Measurements from ENCODE around the gene FNDC3B.
"Not testable (repeated sequence)": the region's sequence is repeated elsewhere in the genome, so short reads cannot be mapped to it uniquely, and the experiment has no call there.

Gene FNDC3B

DNA sequence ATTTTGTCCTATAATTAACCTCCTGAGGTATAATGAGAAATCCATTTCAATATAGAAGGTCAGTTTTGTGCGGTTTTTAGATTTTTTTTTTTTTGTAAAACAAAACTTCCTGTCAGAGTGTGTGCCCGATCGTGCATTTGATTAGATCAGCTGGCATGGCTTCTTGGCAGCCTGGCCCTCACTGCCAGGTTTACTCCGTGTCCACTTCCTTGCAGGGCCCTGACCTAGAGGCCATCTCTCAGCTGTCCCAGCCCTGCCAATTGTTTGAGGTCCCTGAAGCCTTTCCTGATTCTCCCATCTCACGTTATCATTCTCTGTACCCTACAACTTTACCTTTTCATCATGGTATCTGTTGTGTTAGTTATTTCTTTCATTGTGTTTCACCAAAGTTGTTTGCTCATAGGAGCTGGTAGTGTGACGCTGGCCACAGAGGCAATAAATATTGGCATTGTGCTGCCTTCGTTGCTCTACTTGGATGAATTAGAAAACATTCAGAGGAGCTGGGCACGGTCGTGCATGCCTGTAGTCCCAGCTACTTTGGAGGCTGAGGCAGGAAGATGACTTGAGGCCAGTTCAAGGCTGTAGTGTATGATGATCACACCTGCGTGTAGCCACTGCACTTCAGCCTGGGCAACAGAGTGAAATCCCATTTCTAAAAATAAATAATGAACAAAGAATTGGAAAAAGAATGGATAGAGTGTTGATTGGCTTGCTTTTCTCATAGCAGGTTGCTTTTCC lies 206.9 kb downstream of the FNDC3B start:
- DNase-seq: no peak

- DNase-seq: no peak
Observed at GRCh38 chr3:172247525-172248274, 208.3 kb downstream of the FNDC3B start.

GRCh38 chr3:172249039-172249438 lies 209.7 kb downstream of the FNDC3B start:
- DNase-seq: no peak

GRCh38 chr3:172251211-172251610 lies 211.8 kb downstream of the FNDC3B start:
- no peak for DNase-seq

DNA sequence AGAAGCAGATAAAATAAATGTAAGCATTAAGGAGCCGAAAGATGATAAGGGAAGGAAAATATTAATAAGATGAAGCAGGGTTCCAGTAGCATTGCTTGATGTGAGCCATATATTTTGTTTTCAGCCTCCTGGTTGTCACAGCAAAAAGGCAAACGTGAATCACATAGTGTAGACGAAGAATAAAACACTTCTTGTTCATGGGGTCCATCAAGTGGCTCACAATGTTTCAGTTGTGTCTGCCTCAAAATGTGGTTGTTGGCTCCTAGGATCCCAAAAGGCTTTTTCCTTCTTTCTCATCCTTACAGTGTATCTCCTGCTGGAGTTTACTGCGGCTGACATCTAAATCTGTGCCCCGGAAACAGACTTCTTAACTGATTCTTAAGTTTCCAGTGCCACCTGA lies 213.8 kb downstream of the FNDC3B start:
- DNase-seq: no peak

- no peak for DNase-seq
Observed at GRCh38 chr3:172254542-172254941, 215.2 kb downstream of the FNDC3B start.

DNA sequence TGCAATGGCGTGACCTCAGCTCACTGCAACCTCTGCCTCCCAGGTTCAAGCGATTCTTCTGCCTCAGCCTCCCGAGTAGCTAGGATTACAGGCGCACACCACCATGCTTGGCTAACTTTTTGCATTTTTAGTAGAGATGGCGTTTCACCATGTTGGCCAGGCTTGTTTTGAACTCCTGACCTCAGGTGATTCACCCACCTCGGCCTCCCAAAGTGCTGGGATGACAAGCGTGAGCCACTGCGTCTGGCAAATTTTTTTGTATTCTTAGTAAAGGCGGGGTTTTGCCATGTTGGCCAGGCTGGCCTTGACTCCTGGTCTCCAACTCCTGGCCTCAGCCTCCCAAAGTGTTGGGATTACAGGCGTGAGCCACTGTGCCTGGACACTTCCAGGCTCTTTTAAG lies 215.9 kb downstream of the FNDC3B start:
- DNase-seq: not testable (repeated sequence)

DNA sequence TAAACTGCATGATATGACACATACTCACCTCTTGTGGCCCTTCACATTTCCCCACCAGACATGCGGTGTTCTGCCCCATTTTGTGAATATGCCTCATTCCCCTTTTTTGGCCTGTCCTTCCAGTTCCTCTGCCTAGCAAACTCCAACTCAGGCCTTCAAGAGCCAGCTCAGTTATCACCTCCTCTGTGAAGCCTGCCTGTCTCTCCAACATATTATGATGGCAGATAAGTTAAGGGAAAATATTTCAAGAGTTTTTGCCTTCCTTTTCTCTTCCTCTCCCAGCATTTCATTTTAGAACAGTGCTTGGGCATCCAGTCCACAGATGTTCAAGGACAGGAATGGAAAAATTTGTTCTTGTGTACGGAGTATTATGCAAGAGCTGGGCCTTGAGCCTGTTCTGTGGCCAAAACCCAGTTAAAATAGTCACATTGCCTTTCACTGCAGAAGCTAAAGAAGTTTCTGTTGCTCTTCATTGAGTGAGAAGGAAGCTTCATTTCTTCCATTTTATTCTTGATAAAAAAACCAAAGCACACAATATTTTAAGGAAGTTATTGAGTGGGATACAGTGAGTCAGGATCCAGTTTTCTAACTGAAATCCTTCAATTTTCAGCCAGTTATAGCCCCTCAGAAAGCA lies 216.8 kb downstream of the FNDC3B start:
- DNase-seq: no peak

DNA sequence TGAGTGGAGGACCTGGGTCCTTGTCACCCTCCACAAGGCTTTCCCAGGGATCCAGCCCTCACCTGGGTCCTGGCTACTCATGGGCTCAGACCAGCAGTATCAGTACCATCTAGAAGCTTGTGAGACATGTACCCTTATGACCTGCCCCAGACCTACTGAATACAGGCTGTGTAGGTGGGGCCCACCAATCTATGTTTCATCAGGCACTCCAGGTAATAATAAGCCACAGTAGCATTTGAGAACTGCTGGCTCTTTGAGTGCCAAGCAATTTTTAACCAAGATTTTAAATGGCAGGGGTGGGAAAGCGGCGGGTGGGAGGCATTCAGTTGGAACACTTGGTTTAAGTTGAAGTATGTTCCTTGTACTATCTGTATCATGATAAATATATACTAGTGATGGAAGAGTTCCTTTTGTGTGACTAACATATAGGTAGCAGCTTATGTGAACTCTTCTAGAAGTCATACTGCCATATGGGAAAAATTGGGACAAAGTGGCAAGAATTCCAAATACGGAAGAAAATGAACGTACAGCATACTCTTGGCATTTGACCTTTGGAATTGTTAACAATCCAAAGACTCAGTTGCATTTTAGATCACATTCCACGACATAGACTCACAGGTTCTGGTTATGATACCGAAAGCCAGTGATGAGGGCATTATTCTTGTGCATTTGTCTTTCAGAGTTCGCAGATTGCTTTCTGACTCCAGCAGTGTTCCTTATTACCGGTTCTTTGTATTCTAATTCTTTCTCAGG lies 218.4 kb downstream of the FNDC3B start:
- no peak for DNase-seq

DNA sequence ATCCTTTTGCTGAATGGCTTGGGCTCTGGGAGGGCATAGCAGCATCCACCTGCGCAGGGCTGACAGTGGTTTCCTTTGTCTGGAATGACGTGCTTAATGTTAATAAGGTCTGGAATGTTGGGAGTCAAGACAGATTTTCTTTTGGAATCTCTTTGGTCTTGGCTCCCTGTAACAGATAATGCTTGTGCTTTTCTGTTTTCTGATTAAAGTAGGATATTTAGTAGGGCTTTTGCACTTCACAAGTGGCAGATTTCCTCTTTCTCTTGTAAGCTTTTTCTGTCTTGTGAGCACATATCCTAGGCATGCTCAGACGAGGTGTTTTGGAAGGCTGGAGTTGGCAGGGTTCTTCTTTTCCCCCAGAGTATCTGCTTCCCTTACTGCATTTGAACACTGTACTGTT lies 219.2 kb downstream of the FNDC3B start:
- DNase-seq: no peak

DNA sequence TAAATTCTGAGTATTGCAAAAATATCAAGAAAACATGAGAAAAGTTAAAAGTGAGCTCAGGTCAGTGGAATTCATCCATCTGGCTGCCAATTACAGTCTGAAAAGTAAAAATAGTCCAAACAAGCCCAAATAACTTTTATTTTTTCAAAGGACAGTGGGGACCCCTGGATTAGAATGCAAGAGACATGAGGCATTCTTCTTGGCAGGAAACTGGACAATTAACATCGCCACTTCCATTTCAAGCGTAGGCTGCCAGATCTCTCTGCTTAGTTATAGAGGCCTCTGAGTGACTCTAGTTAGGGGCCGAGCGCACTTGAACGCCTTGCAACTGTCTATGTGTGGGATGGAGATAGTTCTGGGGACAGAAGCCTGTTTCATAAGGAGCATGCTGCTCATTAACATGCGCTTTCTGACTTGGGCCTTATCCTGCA lies 219.7 kb downstream of the FNDC3B start:
- DNase-seq: no peak

DNA sequence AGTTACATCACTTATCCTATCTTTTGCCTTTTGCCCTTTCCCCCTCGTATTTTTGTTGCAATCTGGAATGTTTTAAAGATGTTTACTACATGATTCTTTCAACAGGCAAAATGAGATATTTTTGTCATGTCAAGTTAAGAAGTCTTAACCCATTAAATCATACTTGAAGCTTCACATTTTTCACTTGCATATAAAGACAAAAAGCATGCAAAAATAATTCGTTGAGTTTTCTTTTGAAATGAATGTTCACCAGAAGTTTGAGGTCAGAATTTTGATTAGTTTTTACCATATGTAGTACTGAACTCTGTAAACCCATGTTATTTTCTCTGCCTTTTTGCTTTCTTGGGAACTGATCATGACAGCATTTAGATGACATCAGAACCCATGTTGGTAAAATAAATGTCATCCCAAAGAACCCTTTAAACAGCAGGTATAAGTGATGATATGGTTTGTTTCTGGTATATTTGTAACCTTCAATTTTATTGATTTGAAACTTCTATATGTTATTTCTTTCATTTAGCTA lies 220.4 kb downstream of the FNDC3B start:
- DNase-seq: no peak

- DNase-seq: no peak
Observed at GRCh38 chr3:172260381-172260780, 221.0 kb downstream of the FNDC3B start.

GRCh38 chr3:172261054-172261453 lies 221.7 kb downstream of the FNDC3B start:
- DNase-seq: no peak

DNA sequence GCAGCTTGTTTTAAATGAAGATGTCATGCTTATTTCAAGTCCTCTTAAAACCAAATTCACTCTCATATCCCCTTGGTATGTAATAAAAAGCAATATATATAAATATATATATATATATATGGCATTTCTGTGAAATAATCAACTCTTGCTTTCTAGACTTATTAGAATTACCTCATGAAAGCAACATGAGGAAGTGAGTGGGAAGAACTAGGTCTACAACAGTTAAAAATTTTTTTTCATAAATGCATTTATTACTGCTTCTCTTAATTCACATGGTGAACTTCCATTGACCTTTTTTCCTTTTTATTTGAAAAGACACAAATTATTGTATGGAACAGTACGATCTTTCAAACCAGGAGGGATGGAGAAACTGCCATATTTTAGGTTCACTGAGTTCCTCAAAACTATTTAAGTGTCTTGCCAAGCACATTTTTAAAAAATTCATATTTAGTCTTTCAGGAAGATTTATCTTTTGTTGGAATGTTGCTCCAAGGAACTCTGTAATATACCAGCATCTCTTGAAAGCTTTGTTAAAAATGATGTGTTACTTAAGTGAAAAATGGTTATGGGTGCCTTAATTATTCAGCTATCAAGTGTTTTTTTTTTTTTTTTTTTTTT lies 223.7 kb downstream of the FNDC3B start:
- no peak for DNase-seq

- no peak for DNase-seq
Observed at GRCh38 chr3:172263781-172264486, 224.6 kb downstream of the FNDC3B start.

DNA sequence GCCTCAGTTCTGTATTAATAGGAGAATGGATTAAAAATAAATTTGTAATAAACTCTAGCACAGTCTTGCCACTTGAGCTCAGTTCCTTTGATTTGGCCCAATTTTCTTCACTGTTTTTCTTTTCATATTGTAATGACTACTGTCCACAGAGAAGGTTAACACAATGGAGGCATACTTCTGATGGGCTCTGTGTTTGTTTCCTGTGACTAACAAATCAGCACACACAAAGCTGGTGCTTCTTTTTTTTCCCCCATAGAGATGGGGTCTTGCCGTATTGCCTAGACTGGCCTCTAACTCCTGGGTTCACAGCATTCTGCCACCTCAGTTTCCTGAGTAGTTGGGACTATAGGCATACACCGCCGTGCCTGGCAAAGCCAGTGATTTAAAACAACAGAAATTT lies 226.7 kb downstream of the FNDC3B start:
- DNase-seq: no peak

DNA sequence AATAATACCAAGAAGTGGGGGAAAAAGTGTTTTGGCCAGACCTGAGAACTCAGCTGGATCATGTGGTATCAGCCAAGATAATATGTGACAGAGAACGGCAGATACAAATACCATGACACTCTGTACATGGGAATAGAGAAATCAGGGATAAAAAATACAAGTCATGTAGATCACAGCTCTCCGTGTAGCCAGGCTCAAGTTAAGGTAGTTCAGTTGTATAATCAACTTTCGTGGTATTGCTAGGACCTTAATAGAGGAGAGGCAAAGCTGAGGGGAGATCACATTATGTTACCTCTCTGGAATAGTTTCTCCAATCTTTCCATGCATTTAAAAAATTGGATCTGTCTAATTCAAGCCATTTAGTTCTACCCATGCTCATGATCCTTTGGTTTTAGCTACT lies 229.0 kb downstream of the FNDC3B start:
- no peak for DNase-seq

GRCh38 chr3:172268868-172269267 lies 229.5 kb downstream of the FNDC3B start:
- DNase-seq: no peak

- no peak for DNase-seq
Observed at GRCh38 chr3:172270557-172271166, 231.3 kb downstream of the FNDC3B start.

GRCh38 chr3:172271386-172271976 lies 232.1 kb downstream of the FNDC3B start:
- no peak for DNase-seq
